H9 (cell line): ENCODE data around the gene REG1A. TPM values are rescaled to one million over a fixed set of nuclear protein-coding genes. Genes with fewer than 3 reads are reported as not detected.

Experiments
- DNase-seq: peaks from one replicate; pipeline ENCODE4 v3.0.0-alpha.2; 2017
- H2AFZ ChIP-seq: one replicate; pipeline ENCODE4 v1.6.1; 2013; ENCODE audit warnings: mild to moderate bottlenecking, low read length, control low read depth, moderate library complexity
- H2AK5ac ChIP-seq: 2 replicates; pipeline ENCODE4 v1.6.1; 2013; ENCODE audit warnings: low read length, control low read depth, mixed read lengths; ENCODE audit not compliant: insufficient read length
- H2BK120ac ChIP-seq: one replicate; pipeline ENCODE4 v1.6.1; 2013; ENCODE audit warnings: low read depth, mild to moderate bottlenecking, low read length, control low read depth, inconsistent platforms; ENCODE audit not compliant: poor library complexity, severe bottlenecking
- H2BK12ac ChIP-seq: 2 replicates; pipeline ENCODE4 v1.6.1; 2013; ENCODE audit warnings: low read length, control low read depth, mixed read lengths, low read depth; ENCODE audit not compliant: insufficient read length
- H2BK15ac ChIP-seq: 2 replicates; pipeline ENCODE4 v1.6.1; 2013; ENCODE audit warnings: low read depth, low read length, control low read depth
- H2BK20ac ChIP-seq: one replicate; pipeline ENCODE4 v1.6.1; 2013; ENCODE audit warnings: low read depth, mild to moderate bottlenecking, low read length, control low read depth, inconsistent platforms; ENCODE audit not compliant: poor library complexity, severe bottlenecking
- H2BK5ac ChIP-seq: 2 replicates; pipeline ENCODE4 v1.6.1; 2013; ENCODE audit warnings: low read length, control low read depth, mixed read lengths; ENCODE audit not compliant: insufficient read length
- H3K14ac ChIP-seq: 2 replicates; pipeline ENCODE4 v1.6.1; 2013; ENCODE audit warnings: low read length, control low read depth; ENCODE audit not compliant: insufficient read depth
- H3K18ac ChIP-seq: 2 replicates; pipeline ENCODE4 v1.6.1; 2013; ENCODE audit warnings: low read depth, mild to moderate bottlenecking, mixed read lengths, low read length, control low read depth; ENCODE audit not compliant: insufficient read length
- H3K23ac ChIP-seq: 2 replicates; pipeline ENCODE4 v1.6.1; 2013; ENCODE audit warnings: low read length, control low read depth, mixed read lengths, low read depth; ENCODE audit not compliant: insufficient read length
- H3K23me2 ChIP-seq: 2 replicates; pipeline ENCODE4 v1.6.1; 2013; ENCODE audit warnings: low read depth, mild to moderate bottlenecking, mixed read lengths, low read length, control low read depth; ENCODE audit not compliant: insufficient read length, poor library complexity, severe bottlenecking
- H3K27ac ChIP-seq: 2 replicates; pipeline ENCODE4 v1.5.1; 2013; ENCODE audit warnings: low read length, control low read depth, mixed read lengths, low read depth; ENCODE audit not compliant: insufficient read length
- H3K27me3 ChIP-seq: 2 replicates; pipeline ENCODE4 v1.6.1; 2013; ENCODE audit warnings: low read length, control low read depth, inconsistent platforms; ENCODE audit not compliant: insufficient read depth
- H3K4ac ChIP-seq: 2 replicates; pipeline ENCODE4 v1.6.1; 2013; ENCODE audit warnings: low read depth, mild to moderate bottlenecking, control low read depth, inconsistent platforms, low read length, moderate library complexity
- H3K4me1 ChIP-seq: 2 replicates; pipeline ENCODE4 v1.6.1; 2013; ENCODE audit warnings: low read length, control low read depth, inconsistent platforms; ENCODE audit not compliant: insufficient read depth
- H3K4me2 ChIP-seq: 2 replicates; pipeline ENCODE4 v1.6.1; 2013; ENCODE audit warnings: low read length, control low read depth, mixed read lengths; ENCODE audit not compliant: insufficient read length, insufficient read depth
- H3K56ac ChIP-seq: 2 replicates; pipeline ENCODE4 v1.6.1; 2013; ENCODE audit warnings: low read depth, mild to moderate bottlenecking, mixed read lengths, low read length, control low read depth; ENCODE audit not compliant: insufficient read length
- H3K79me1 ChIP-seq: 2 replicates; pipeline ENCODE4 v1.6.1; 2013; ENCODE audit warnings: low read depth, mild to moderate bottlenecking, moderate library complexity, low read length, control low read depth, inconsistent platforms; ENCODE audit not compliant: insufficient read depth, poor library complexity, severe bottlenecking
- H3K79me2 ChIP-seq: 2 replicates; pipeline ENCODE4 v1.6.1; 2013; ENCODE audit warnings: low read length, control low read depth, inconsistent platforms; ENCODE audit not compliant: insufficient read depth
- H3K9ac ChIP-seq: 2 replicates; pipeline ENCODE4 v1.6.1; 2013; ENCODE audit warnings: low read length, control low read depth, mixed read lengths; ENCODE audit not compliant: insufficient read length; ENCODE audit errors: extremely low read depth
- H3K9me3 ChIP-seq: one replicate; pipeline ENCODE4 v1.6.1; 2013; ENCODE audit warnings: low read depth, low read length, inconsistent platforms; ENCODE audit not compliant: control insufficient read depth
- H3T11ph ChIP-seq: one replicate; pipeline ENCODE4 v1.6.1; 2013; ENCODE audit warnings: mild to moderate bottlenecking, low read length, control low read depth, inconsistent platforms
- H4K20me1 ChIP-seq: one replicate; pipeline ENCODE4 v1.6.1; 2013; ENCODE audit not compliant: control insufficient read depth, insufficient read length, insufficient read depth
- H4K5ac ChIP-seq: 2 replicates; pipeline ENCODE4 v1.6.1; 2013; ENCODE audit warnings: low read depth, mild to moderate bottlenecking, mixed read lengths, low read length, control low read depth; ENCODE audit not compliant: insufficient read length
- H4K8ac ChIP-seq: replicated peaks from 2 replicates; pipeline ENCODE4 v1.6.1; 2013; ENCODE audit warnings: low read length, control low read depth, mixed read lengths, low read depth; ENCODE audit not compliant: insufficient read length
- H4K91ac ChIP-seq: 2 replicates; pipeline ENCODE4 v1.6.1; 2013; ENCODE audit warnings: low read depth, mild to moderate bottlenecking, moderate library complexity, mixed read lengths, low read length, control low read depth; ENCODE audit not compliant: insufficient read length
- H3K27ac Mint-ChIP-seq, 3 experiments: 2 replicates in 2 of 3; 3 replicates in 1 of 3; pipeline ENCODE4 v1.8.0; 2020 to 2021; ENCODE audit warnings: mixed read lengths in 3 of 3, mild to moderate bottlenecking in 1 of 3, moderate library complexity in 1 of 3
- H3K27me3 Mint-ChIP-seq: 2 replicates; pipeline ENCODE4 v1.8.0; 2021; ENCODE audit warnings: low read depth, mild to moderate bottlenecking, moderate library complexity, mixed read lengths
- H3K36me3 Mint-ChIP-seq, 3 experiments: 2 replicates in 2 of 3; 3 replicates in 1 of 3; pipeline ENCODE4 v1.8.0; 2020 to 2021; ENCODE audit warnings: low read depth in 3 of 3, mixed read lengths in 3 of 3; ENCODE audit not compliant: insufficient read depth in 1 of 3
- H3K4me1 Mint-ChIP-seq, 2 experiments: 2 replicates each; pipeline ENCODE4 v1.8.0; 2020; ENCODE audit warnings: mixed read lengths in 2 of 2
- H3K4me3 Mint-ChIP-seq, 2 experiments: 2 replicates in 1 of 2; 3 replicates in 1 of 2; pipeline ENCODE4 v1.8.0; 2020 to 2021; ENCODE audit warnings: mild to moderate bottlenecking in 2 of 2, mixed read lengths in 2 of 2, moderate library complexity in 1 of 2
- H3K9me3 Mint-ChIP-seq, 2 experiments: 2 replicates in 1 of 2; 3 replicates in 1 of 2; pipeline ENCODE4 v1.8.0; 2020; ENCODE audit warnings: mild to moderate bottlenecking in 2 of 2, mixed read lengths in 2 of 2, moderate library complexity in 1 of 2
- CTCF ChIP-seq: fragments of 200-600 bp; sonication (generic); conservative IDR thresholded peaks from 3 replicates; pipeline ENCODE4 v1.8.0; 2021; ENCODE audit warnings: antibody characterized with exemption, mild to moderate bottlenecking
- WGBS: extraction: QIAGEN DNeasy Blood & Tissue Kit; methylation state at CpG from one replicate; pipeline ENCODE4 v1.1.7; 2013; ENCODE audit warnings: missing lambda C conversion rate, low lambda C conversion rate, mixed read lengths; ENCODE audit not compliant: insufficient read length; ENCODE audit errors: extremely low coverage; 5-methylcytosine and 5-hydroxymethylcytosine counted together
- total RNA-seq: library from RNA; stranded (reverse); gene quantifications from 2 replicates; pipeline ENCODE4 v1.2.1, GENCODE V29; 2021

The REG1A gene
- total RNA-seq, 1 experiment from 2014 or later, result not detected

- H3K23ac ChIP-seq, result no peak overlapping the region
- H4K5ac ChIP-seq, result no peak overlapping the region
- no peak overlapping the region for H2BK5ac ChIP-seq
- H3K56ac ChIP-seq, result no peak overlapping the region
- no peaks in the 10 kb centered on the region for H3K79me2 ChIP-seq
- H2BK15ac ChIP-seq, result no peak overlapping the region
- no peak overlapping the region for H3K4me2 ChIP-seq
- H4K20me1 ChIP-seq, result no peaks in the 10 kb centered on the region
- H2AFZ ChIP-seq, result no peak overlapping the region
- no peaks in the 10 kb centered on the region for H3K79me1 ChIP-seq
- H2BK20ac ChIP-seq, result no peak overlapping the region
- no peaks in the 10 kb centered on the region for H3K23me2 ChIP-seq
- H3K14ac ChIP-seq, result no peak overlapping the region
- H2BK12ac ChIP-seq, result no peak overlapping the region
- H3K27me3 Mint-ChIP-seq, result no peaks in the 10 kb centered on the region; the same call in 1 of the 2 replicates
- H2AK5ac ChIP-seq, result no peak overlapping the region
- no peaks in the 10 kb centered on the region for H3K27me3 ChIP-seq
- WGBS, result no CpG with 5 or more reads among the region's 2 CpGs
- no peak overlapping the region for H4K91ac ChIP-seq
- no peak for DNase-seq
- H3K36me3 Mint-ChIP-seq, result no peaks in the 10 kb centered on the region; a peak in 1 of 7 replicates
- no peaks in the 10 kb centered on the region for H3K4me1 ChIP-seq
- TF ChIP-seq CTCF, result no peak
- no peak overlapping the region for H3K18ac ChIP-seq
- no peak overlapping the region for H3K9ac ChIP-seq
- peaks cover 0 to 2% of the 10 kb centered on the region in 2 experiments; a peak in 1 of 4 replicates for H3K4me1 Mint-ChIP-seq
- H3T11ph ChIP-seq, result no peak overlapping the region
- no peak overlapping the region for H3K27ac Mint-ChIP-seq
- H3K4me3 Mint-ChIP-seq, result no peak overlapping the region; a peak in 1 of 5 replicates
- H3K9me3 Mint-ChIP-seq, result peaks cover 10 to 13% of the 10 kb centered on the region in 2 experiments; a peak in 3 of 5 replicates
- H2BK120ac ChIP-seq, result no peak overlapping the region
- no peak overlapping the region for H4K8ac ChIP-seq
- no peak overlapping the region for H3K4ac ChIP-seq
- no peak overlapping the region for H3K27ac ChIP-seq
- no peaks in the 10 kb centered on the region for H3K9me3 ChIP-seq
Measured at GRCh38 chr2:79101024-79101423, 19.3 kb upstream of the REG1A start.
